D721Med (cell line): ENCODE measurements around the gene ZBTB7C.

Source experiments
- DNase-seq: peaks from one replicate; pipeline ENCODE4 v3.0.0; 2011; ENCODE audit warnings: low spot score; ENCODE audit not compliant: insufficient read length
- FAIRE-seq: peaks from 2 replicates; lab custom pipeline; 2011; peaks lifted over from hg19 to GRCh38; lab: Jason Lieb, UNC
- CTCF ChIP-seq: IDR thresholded peaks from 2 replicates; pipeline ENCODE4 v1.5.1; 2012; ENCODE audit warnings: mild to moderate bottlenecking, control low read depth; ENCODE audit not compliant: insufficient read depth; ENCODE audit errors: missing control alignments

Gene ZBTB7C

GRCh38 chr18:48171490-48172188 lies 237.5 kb downstream of the ZBTB7C start:
- TF ChIP-seq CTCF = no peak
- no peak for DNase-seq
- FAIRE-seq = no peak

- no peak for TF ChIP-seq CTCF
- no peak for FAIRE-seq
- no peak for DNase-seq
Measured at GRCh38 chr18:48170651-48171050, 238.5 kb downstream of the ZBTB7C start.

GRCh38 chr18:48168861-48169260 lies 240.3 kb downstream of the ZBTB7C start:
- FAIRE-seq = no peak
- DNase-seq = no peak
- no peak for TF ChIP-seq CTCF

- DNase-seq (no peak), FAIRE-seq (no peak)
- no peak for TF ChIP-seq CTCF
Measured at GRCh38 chr18:48167897-48168253, 241.3 kb downstream of the ZBTB7C start.

GRCh38 chr18:48166336-48166875 lies 242.8 kb downstream of the ZBTB7C start:
- no peak for FAIRE-seq
- no peak for TF ChIP-seq CTCF
- no peak for DNase-seq

- no peak for DNase-seq
- no peak for FAIRE-seq
- no peak for TF ChIP-seq CTCF
Measured at GRCh38 chr18:48165111-48165866, 243.9 kb downstream of the ZBTB7C start.

GRCh38 chr18:48164701-48165100 lies 244.5 kb downstream of the ZBTB7C start:
- no peak for TF ChIP-seq CTCF
- DNase-seq (no peak), FAIRE-seq (no peak)
